CD4-positive, alpha-beta T cell (primary cell): ENCODE measurements around the gene NANOS2. TPM values are rescaled to one million over a fixed set of nuclear protein-coding genes. Genes with fewer than 3 reads are reported as not detected.
"Not testable (repeated sequence)": the region's sequence is repeated elsewhere in the genome, so short reads cannot be mapped to it uniquely, and the experiment has no call there.

Experiments
- ATAC-seq: fragments of 200-7000 bp; cut with Tn5 transposase; one replicate; pipeline ENCODE4 v1.10.0; 2022; ENCODE audit warnings: mild to moderate bottlenecking; ENCODE audit not compliant: poor library complexity
- CTCF ChIA-PET: fragments of 350-600 bp; sonication (Branson Sonifier 250); formaldehyde crosslinking; loops from one replicate; lab custom pipeline; 2021; ENCODE audit warnings: antibody characterized with exemption, inconsistent platforms; lab: Charles Lee
- POLR2A ChIA-PET: fragments of 350-600 bp; sonication (Branson Sonifier 250); formaldehyde crosslinking; loops from one replicate; lab custom pipeline; 2021; ENCODE audit warnings: antibody characterized with exemption, inconsistent platforms; lab: Charles Lee
- DNase-seq, 14 experiments: peaks; one replicate each; pipeline ENCODE4 v3.0.0-alpha.2; 2013 to 2020; ENCODE audit warnings: mixed read lengths in 2 of 14
- H3K27ac ChIP-seq, 2 donors: one replicate each; pipeline versions ENCODE4 v1.5.1 to v1.7.0; 2013; ENCODE audit warnings: low read length in 2 of 2, low read depth in 1 of 2, mild to moderate bottlenecking in 1 of 2
- H3K27me3 ChIP-seq, 2 experiments: 1 replicate in 1 of 2; 2 replicates in 1 of 2; pipeline versions ENCODE4 v1.6.1 to v1.7.0; 2013; ENCODE audit warnings: low read length in 2 of 2, control low read depth in 1 of 2, mild to moderate bottlenecking in 1 of 2, moderate library complexity in 1 of 2; ENCODE audit not compliant: insufficient read depth in 2 of 2, control insufficient read depth in 1 of 2
- H3K36me3 ChIP-seq: one replicate; pipeline ENCODE4 v1.6.1; 2013; ENCODE audit warnings: low read length, control low read depth; ENCODE audit not compliant: insufficient read depth
- H3K4me1 ChIP-seq: one replicate; pipeline ENCODE4 v1.6.1; 2013; ENCODE audit warnings: low read length, control low read depth; ENCODE audit not compliant: insufficient read depth
- H3K4me3 ChIP-seq: one replicate; pipeline ENCODE4 v1.5.1; 2013; ENCODE audit warnings: mild to moderate bottlenecking, low read length, moderate library complexity
- H3K9me3 ChIP-seq, 2 experiments: 1 replicate in 1 of 2; 2 replicates in 1 of 2; pipeline versions ENCODE4 v1.6.1 to v1.7.0; 2013; ENCODE audit warnings: low read length in 2 of 2, mild to moderate bottlenecking in 2 of 2, control low read depth in 1 of 2, moderate library complexity in 1 of 2; ENCODE audit not compliant: control insufficient read depth in 1 of 2, insufficient read depth in 1 of 2
- H3K27ac Mint-ChIP-seq: one replicate; pipeline ENCODE4 v1.8.0; 2020; ENCODE audit warnings: mixed read lengths
- H3K27me3 Mint-ChIP-seq: one replicate; pipeline ENCODE4 v1.8.0; 2021; ENCODE audit warnings: mixed read lengths
- H3K36me3 Mint-ChIP-seq: one replicate; pipeline ENCODE4 v1.8.0; 2021; ENCODE audit warnings: low read depth, mixed read lengths
- H3K4me1 Mint-ChIP-seq: one replicate; pipeline ENCODE4 v1.8.0; 2021; ENCODE audit warnings: low read depth, mixed read lengths
- H3K4me3 Mint-ChIP-seq: one replicate; pipeline ENCODE4 v1.8.0; 2020; ENCODE audit warnings: mild to moderate bottlenecking, mixed read lengths
- H3K9me3 Mint-ChIP-seq: one replicate; pipeline ENCODE4 v1.8.0; 2020; ENCODE audit warnings: mixed read lengths
- intact Hi-C, 2 experiments: fragments of 100-400 bp; cut with DNase I in 1 of 2; cut with micrococcal nuclease in 1 of 2; formaldehyde crosslinking; loops; one replicate each; pipeline versions ENCODE4 v1.15.1 to v1.9.0; 2023 to 2025; cut with DNase I, micrococcal nuclease
- total RNA-seq, 174 experiments: library from RNA in 2 of 174; stranded (reverse) in 2 of 174; gene quantifications; one replicate each; pipeline ENCODE4 v1.2.3 and lab custom pipeline; 2021 to 2026
- TF ChIP-seq, protein P1 (sequence below): fragments of 200-600 bp; IDR thresholded peaks from one replicate; pipeline ENCODE4 v1.8.0; 2022; ENCODE audit warnings: antibody characterized with exemption, mild to moderate bottlenecking

Gene NANOS2
- total RNA-seq, 2 experiments from 2014 or later, result not detected

DNA sequence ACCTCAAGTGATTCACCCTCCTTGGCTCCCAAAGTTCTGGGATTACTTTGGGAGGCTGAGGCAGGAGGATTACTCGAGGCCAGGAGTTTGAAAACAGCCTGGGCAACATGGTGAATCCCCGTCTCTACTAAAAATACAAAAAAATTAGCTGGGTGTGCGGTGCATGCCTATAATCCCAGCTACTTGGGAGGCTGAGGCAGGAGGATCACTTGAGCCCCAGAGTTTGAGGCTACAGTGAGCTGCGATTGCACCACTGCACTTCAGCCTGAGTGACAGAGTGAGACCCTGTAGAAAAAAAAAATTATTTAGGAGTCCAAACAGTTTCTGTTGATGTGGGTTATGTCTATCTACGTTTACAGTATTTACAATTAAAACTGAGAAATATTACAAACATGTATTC lies 43.8 kb downstream of the NANOS2 start:
- TF ChIP-seq, protein P1, sequence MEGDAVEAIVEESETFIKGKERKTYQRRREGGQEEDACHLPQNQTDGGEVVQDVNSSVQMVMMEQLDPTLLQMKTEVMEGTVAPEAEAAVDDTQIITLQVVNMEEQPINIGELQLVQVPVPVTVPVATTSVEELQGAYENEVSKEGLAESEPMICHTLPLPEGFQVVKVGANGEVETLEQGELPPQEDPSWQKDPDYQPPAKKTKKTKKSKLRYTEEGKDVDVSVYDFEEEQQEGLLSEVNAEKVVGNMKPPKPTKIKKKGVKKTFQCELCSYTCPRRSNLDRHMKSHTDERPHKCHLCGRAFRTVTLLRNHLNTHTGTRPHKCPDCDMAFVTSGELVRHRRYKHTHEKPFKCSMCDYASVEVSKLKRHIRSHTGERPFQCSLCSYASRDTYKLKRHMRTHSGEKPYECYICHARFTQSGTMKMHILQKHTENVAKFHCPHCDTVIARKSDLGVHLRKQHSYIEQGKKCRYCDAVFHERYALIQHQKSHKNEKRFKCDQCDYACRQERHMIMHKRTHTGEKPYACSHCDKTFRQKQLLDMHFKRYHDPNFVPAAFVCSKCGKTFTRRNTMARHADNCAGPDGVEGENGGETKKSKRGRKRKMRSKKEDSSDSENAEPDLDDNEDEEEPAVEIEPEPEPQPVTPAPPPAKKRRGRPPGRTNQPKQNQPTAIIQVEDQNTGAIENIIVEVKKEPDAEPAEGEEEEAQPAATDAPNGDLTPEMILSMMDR, result no peak
- Histone ChIP-seq H3K36me3 (no peaks in the 10 kb centered on the region), H3K27ac (no peak overlapping the region), H3K9me3 (no peaks in the 10 kb centered on the region), H3K4me1 (no peaks in the 10 kb centered on the region), H3K27me3 (peaks cover 0 to 2% of the 10 kb centered on the region in 2 experiments), H3K4me3 (no peak overlapping the region)
- no peak overlapping the region for H3K27ac Mint-ChIP-seq
- ChIA-PET POLR2A (no interaction called here), CTCF (no interaction called here)
- H3K4me1 Mint-ChIP-seq, result no peaks in the 10 kb centered on the region
- peaks cover 11% of the 10 kb centered on the region for H3K27me3 Mint-ChIP-seq
- H3K9me3 Mint-ChIP-seq, result no peaks in the 10 kb centered on the region
- DNase-seq, result no peak
- H3K36me3 Mint-ChIP-seq, result no peaks in the 10 kb centered on the region
- intact Hi-C loops, result no loop called here
- H3K4me3 Mint-ChIP-seq, result no peak overlapping the region
- no peak for ATAC-seq

DNA sequence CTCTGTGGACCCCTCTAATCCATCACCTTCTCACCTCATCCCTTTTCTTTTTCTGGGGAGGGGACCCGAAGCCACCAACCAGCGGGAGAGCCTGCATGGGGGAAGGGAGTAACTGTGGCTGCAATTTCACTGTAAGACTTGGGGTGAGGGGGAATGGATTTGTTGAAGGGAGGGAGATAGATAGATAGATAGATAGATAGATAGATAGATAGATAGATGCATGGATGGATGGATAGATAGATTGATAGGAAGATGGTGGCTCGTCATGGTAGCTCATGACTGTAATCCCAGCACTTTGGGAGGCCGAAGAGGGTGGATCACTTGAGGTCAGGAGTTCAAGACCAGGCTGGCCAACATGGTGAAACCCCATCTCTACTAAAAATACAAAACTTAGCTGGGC lies 47.3 kb downstream of the NANOS2 start:
- CTCF ChIA-PET, result interaction anchor here (0.7 kb wide), 1 partner anchor 43 kb away, joined by 3 read pairs; no protein-coding TSS in a partner anchor
- H3K36me3 Mint-ChIP-seq, H3K27ac Mint-ChIP-seq: not testable (repeated sequence)

DNA sequence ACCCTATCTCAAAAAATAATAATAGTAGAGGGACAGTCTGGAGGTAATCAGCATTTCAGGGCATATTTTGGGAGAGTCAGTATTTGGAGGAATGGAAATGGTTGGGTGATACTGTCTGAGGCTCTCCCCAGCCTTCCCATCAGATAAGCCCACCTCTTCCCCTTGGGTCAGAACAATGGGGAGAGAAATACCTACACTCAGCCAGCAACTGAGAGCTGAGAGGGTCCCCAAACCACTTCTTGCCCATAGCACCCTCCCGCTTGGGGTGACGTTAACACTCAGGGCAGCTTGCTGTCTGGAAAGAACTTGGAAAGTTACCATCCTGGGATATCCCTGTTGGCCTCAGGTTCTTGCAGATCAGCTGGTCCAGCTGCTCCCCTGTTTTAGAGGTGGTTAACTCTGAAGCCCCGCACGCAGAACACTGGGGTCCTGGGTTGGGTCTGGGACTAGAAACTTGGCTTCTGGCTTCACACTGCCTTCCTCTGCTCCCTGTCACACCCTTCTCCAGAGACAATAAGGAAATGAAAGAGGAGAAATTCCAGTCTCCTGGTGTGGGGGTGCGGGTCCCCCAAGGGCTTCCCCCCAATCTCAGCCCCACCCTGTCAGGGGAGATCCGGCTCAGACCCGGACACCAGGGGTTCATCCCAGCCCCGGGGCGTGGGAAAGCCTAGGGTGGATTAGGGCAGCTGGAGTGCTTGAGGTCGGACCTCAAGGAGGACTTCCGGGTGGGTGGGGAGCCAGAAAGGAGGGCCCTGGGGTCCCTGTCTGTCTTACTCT lies 48.0 kb downstream of the NANOS2 start:
- Mint-ChIP-seq H3K4me1 (peaks cover 28% of the 10 kb centered on the region), H3K4me3 (no peak overlapping the region), H3K36me3 (peaks cover 13% of the 10 kb centered on the region), H3K9me3 (no peaks in the 10 kb centered on the region), H3K27ac (no peak overlapping the region), H3K27me3 (peaks cover 29% of the 10 kb centered on the region)
- Histone ChIP-seq H3K4me3 (no peak overlapping the region), H3K27ac (no peak overlapping the region), H3K36me3 (no peaks in the 10 kb centered on the region), H3K27me3 (peaks cover 9 to 13% of the 10 kb centered on the region in 2 experiments), H3K9me3 (peaks cover 0 to 4% of the 10 kb centered on the region in 2 experiments), H3K4me1 (peaks cover 25% of the 10 kb centered on the region)
- intact Hi-C loops, result loop anchor here in 1 of 2 experiments (10.0 kb wide), 2 partner anchors 462 to 912 kb away; partner anchors contain the start of genes CLPTM1, POLR1G and PPP1R13L
- POLR2A ChIA-PET, result no interaction called here
- TF ChIP-seq, protein P1, result no peak
- ATAC-seq (no peak), DNase-seq (no peak)
- CTCF ChIA-PET, result no interaction called here

More for the DNA sequence above, 47.3 kb downstream of the NANOS2 start:
- peaks cover 22% of the 10 kb centered on the region for H3K4me1 Mint-ChIP-seq
- H3K9me3 ChIP-seq, POLR2A ChIA-PET, ATAC-seq, H3K9me3 Mint-ChIP-seq, H3K27ac ChIP-seq, H3K4me3 ChIP-seq, DNase-seq, H3K4me3 Mint-ChIP-seq, H3K36me3 ChIP-seq: not testable (repeated sequence)
- intact Hi-C loops, result loop anchor here in 1 of 2 experiments (10.0 kb wide), 2 partner anchors 462 to 912 kb away; partner anchors contain the start of genes CLPTM1, POLR1G and PPP1R13L
- Histone ChIP-seq H3K4me1 (peaks cover 18% of the 10 kb centered on the region), H3K27me3 (peaks cover 11 to 13% of the 10 kb centered on the region in 2 experiments)
- H3K27me3 Mint-ChIP-seq, result peaks cover 29% of the 10 kb centered on the region
